HepG2 (cell line): ENCODE measurements around the gene CTDSP1.

Experiments used
- PCBP2 ChIP-seq: fragments of 200-400 bp; formaldehyde crosslinking; optimal IDR thresholded peaks from 2 replicates; pipeline ENCODE3; 2018; ENCODE audit warnings: low read length, low read depth; ENCODE audit not compliant: poor library complexity, severe bottlenecking
- REPIN1 ChIP-seq: sonication (generic); formaldehyde crosslinking; IDR thresholded peaks from 2 replicates; pipeline ENCODE4 v1.8.0; 2022; ENCODE audit warnings: missing genetic modification reagents, low read depth, mild to moderate bottlenecking, borderline replicate concordance
- TRIM24 ChIP-seq: sonication (generic); formaldehyde crosslinking; IDR thresholded peaks from 2 replicates; pipeline ENCODE4 v1.8.0; 2022; ENCODE audit warnings: mild to moderate bottlenecking, missing genetic modification reagents
- ZNF3 ChIP-seq: IDR thresholded peaks from 2 replicates; pipeline ENCODE4 v1.7.0; 2017; ENCODE audit warnings: inconsistent platforms
- ZNF7 ChIP-seq: IDR thresholded peaks from 2 replicates; pipeline ENCODE4 v1.6.1; 2016; ENCODE audit warnings: missing biosample characterization, missing genetic modification reagents

DNA sequence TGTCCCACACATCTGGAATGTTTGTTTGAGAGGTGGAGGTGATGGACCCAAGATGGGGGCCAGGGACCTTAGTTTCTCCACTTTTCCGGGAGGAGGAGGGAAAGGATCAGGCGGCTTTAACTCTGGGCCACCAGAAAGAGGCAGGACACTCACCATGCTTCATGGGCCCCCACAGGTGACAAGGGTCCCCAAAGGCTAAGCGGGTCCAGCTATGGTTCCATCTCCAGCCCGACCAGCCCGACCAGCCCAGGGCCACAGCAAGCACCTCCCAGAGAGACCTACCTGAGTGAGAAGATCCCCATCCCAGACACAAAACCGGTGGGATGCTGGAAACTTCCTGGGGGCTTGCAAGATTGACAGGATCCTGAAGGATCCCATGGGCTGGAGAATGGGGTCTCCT is 16.9 kb upstream of the CTDSP1 start:
- TF ChIP-seq PCBP2 (no peak), TRIM24 (no peak), ZNF3 (CRISPR knock-in tag) (no peak), ZNF7 (CRISPR knock-in tag) (no peak), REPIN1 (CRISPR knock-in tag) (no peak)
